Ovary (tissue), 3 donors: Measurements from ENCODE around the gene SPACA9.

Experiments
- CTCF ChIP-seq, 3 donors: fragments of 450-650 bp in 2 of 3; fragments of 200-600 bp in 1 of 3; IDR thresholded peaks; one replicate each; pipeline versions ENCODE4 v1.5.1 to v1.8.0; 2016 to 2022; ENCODE audit warnings: antibody characterized with exemption in 3 of 3, mild to moderate bottlenecking in 1 of 3
- POLR2A ChIP-seq: fragments of 450-650 bp; IDR thresholded peaks from one replicate; pipeline ENCODE4 v1.6.1; 2017; ENCODE audit warnings: antibody characterized with exemption, mild to moderate bottlenecking, moderate library complexity
- donor health status: DM: no; HTN: no; CAD: no.

- TF ChIP-seq POLR2A (no peak), CTCF (IDR thresholded peaks at IDR 0.05) (no peak)
Measured at GRCh38 chr9:132887181-132888120, 8.8 kb downstream of the SPACA9 start.
